HFFc6 (cell line): Measurements from ENCODE around the gene TOX3. TPM values are rescaled to one million over a fixed set of nuclear protein-coding genes. Genes with fewer than 3 reads are reported as not detected.

Source experiments
- DNase-seq: peaks from one replicate; pipeline ENCODE4 v3.0.0-alpha.2; 2018
- H3K27ac Mint-ChIP-seq: 2 replicates; pipeline ENCODE4 v1.8.0; 2020; ENCODE audit warnings: mild to moderate bottlenecking, mixed read lengths
- H3K27me3 Mint-ChIP-seq: 2 replicates; pipeline ENCODE4 v1.8.0; 2021; ENCODE audit warnings: mild to moderate bottlenecking, moderate library complexity, mixed read lengths; ENCODE audit not compliant: insufficient read depth
- H3K36me3 Mint-ChIP-seq: 2 replicates; pipeline ENCODE4 v1.8.0; 2021; ENCODE audit warnings: low read depth, mixed read lengths
- H3K4me1 Mint-ChIP-seq: 2 replicates; pipeline ENCODE4 v1.8.0; 2020; ENCODE audit warnings: low read depth, mixed read lengths
- H3K4me3 Mint-ChIP-seq: 2 replicates; pipeline ENCODE4 v1.8.0; 2020; ENCODE audit warnings: mild to moderate bottlenecking, moderate library complexity, mixed read lengths
- H3K9me3 Mint-ChIP-seq: 2 replicates; pipeline ENCODE4 v1.8.0; 2020; ENCODE audit warnings: mild to moderate bottlenecking, mixed read lengths
- total RNA-seq, 6 experiments: library from RNA; stranded (reverse); fragmentation: NEBNext Ultra II Directional; extraction: Animal tissue kit (Norgen Biotek cat#: 25700); gene quantifications; 2 replicates in 1 of 6; 3 replicates in 5 of 6; pipeline ENCODE4 v1.2.3, GENCODE V29; 2021
- TF ChIP-seq, protein P1 (sequence below): fragments of 200-600 bp; sonication (generic); IDR thresholded peaks from 2 replicates; pipeline ENCODE4 v1.5.0; 2021; ENCODE audit warnings: antibody characterized with exemption, mild to moderate bottlenecking

TOX3 gene
- total RNA-seq, 6 experiments from 2014 or later, result not detected

DNA sequence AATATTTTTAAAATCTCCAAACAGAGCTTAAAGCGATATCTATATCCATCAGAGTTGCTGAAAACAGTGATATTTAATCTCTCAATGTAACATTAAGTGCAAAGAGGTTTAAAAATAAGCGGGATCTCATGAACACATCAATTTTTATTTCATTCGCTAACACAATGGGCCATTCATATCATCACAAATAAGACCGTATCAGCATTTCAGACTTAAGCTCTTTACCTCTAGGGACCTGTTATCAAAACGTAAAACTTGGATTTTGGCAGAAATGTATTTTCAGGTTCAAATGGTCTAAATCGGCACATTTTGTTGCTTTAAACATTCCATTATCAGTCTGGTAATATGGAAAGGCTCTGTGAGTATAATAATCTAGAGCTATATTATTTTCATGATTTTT lies 77.9 kb downstream of the TOX3 start:
- DNase-seq, result no peak
- H3K4me3 Mint-ChIP-seq, result no peak overlapping the region
- no peak overlapping the region for H3K27ac Mint-ChIP-seq
- H3K36me3 Mint-ChIP-seq, result no peaks in the 10 kb centered on the region
- peaks cover 11% of the 10 kb centered on the region for H3K9me3 Mint-ChIP-seq
- H3K4me1 Mint-ChIP-seq, result no peaks in the 10 kb centered on the region
- TF ChIP-seq, protein P1, sequence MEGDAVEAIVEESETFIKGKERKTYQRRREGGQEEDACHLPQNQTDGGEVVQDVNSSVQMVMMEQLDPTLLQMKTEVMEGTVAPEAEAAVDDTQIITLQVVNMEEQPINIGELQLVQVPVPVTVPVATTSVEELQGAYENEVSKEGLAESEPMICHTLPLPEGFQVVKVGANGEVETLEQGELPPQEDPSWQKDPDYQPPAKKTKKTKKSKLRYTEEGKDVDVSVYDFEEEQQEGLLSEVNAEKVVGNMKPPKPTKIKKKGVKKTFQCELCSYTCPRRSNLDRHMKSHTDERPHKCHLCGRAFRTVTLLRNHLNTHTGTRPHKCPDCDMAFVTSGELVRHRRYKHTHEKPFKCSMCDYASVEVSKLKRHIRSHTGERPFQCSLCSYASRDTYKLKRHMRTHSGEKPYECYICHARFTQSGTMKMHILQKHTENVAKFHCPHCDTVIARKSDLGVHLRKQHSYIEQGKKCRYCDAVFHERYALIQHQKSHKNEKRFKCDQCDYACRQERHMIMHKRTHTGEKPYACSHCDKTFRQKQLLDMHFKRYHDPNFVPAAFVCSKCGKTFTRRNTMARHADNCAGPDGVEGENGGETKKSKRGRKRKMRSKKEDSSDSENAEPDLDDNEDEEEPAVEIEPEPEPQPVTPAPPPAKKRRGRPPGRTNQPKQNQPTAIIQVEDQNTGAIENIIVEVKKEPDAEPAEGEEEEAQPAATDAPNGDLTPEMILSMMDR, result no peak
- no peaks in the 10 kb centered on the region for H3K27me3 Mint-ChIP-seq

DNA sequence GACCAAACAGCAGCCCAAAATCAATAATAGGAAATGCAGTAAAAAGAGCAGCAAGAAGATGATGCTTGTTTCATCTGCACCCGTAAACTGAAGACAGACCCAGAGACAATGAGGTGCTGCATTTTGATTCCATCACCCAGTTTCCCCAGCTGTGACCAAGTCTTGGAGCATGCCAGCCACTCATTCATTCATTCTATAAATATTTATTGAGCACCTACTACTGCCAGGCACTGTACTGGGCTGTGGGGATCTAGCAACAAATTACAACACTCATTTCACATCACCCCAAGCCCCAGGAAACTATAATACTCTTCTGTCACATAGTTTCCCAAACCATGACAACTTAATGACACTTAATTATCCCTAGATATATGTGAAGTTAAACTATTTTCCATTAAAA lies 79.2 kb downstream of the TOX3 start:
- TF ChIP-seq, protein P1, result no peak
- H3K4me3 Mint-ChIP-seq, result no peak overlapping the region
- no peaks in the 10 kb centered on the region for H3K4me1 Mint-ChIP-seq
- no peak overlapping the region for H3K27ac Mint-ChIP-seq
- DNase-seq, result no peak
- peaks cover 16% of the 10 kb centered on the region for H3K9me3 Mint-ChIP-seq
- no peaks in the 10 kb centered on the region for H3K36me3 Mint-ChIP-seq
- no peaks in the 10 kb centered on the region for H3K27me3 Mint-ChIP-seq

DNA sequence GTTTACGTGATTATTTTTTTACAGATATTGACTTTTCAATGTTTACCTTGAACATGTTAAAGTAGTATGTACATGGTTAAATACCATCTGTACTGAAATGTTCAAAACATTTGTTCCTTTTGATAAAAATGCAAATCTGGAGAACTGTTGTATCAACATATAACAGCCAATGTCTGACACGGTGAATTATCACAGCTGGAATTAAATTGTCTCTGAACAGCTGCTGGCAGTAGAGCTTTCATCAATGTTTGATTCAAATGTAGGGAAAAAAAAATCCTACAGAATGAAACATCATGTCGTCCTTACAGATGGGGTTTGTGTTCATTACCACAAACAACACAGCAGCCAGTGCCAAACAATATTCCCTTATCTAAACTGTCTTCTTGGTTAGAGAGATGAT lies 79.9 kb downstream of the TOX3 start:
- TF ChIP-seq, protein P1, result no peak
- Mint-ChIP-seq H3K4me3 (no peak overlapping the region), H3K4me1 (no peaks in the 10 kb centered on the region), H3K27me3 (no peaks in the 10 kb centered on the region), H3K36me3 (no peaks in the 10 kb centered on the region), H3K9me3 (peaks cover 19% of the 10 kb centered on the region), H3K27ac (no peak overlapping the region)
- no peak for DNase-seq

DNA sequence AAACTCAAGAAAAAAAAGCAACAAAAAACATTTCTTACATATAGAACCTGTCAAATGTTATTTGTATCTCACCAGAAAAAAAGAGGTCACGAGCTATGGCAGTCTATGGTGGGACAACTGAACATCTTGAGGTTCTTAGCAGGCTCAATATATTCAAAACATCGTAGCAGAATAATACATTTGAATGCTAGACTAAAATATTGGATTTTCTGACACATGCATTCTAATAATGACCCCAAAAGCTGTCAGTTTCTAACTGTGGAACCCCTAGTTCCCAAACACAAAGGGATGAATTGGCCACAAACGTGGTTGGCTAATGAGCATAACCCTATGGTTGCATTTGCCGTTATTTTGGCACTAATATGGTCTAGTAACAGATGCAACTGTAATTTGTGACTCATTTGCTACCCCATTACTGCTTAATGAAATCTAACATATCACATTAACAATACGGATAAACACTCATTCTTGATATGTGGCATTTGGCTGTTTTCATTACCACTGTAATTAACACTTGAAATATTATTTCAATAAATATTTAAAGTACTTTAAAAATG lies 81.2 kb downstream of the TOX3 start:
- H3K36me3 Mint-ChIP-seq, result no peaks in the 10 kb centered on the region
- H3K27me3 Mint-ChIP-seq, result no peaks in the 10 kb centered on the region
- no peak overlapping the region for H3K27ac Mint-ChIP-seq
- TF ChIP-seq, protein P1, result no peak
- H3K4me3 Mint-ChIP-seq, result no peak overlapping the region
- peaks cover 19% of the 10 kb centered on the region for H3K9me3 Mint-ChIP-seq
- DNase-seq, result no peak
- H3K4me1 Mint-ChIP-seq, result no peaks in the 10 kb centered on the region

DNA sequence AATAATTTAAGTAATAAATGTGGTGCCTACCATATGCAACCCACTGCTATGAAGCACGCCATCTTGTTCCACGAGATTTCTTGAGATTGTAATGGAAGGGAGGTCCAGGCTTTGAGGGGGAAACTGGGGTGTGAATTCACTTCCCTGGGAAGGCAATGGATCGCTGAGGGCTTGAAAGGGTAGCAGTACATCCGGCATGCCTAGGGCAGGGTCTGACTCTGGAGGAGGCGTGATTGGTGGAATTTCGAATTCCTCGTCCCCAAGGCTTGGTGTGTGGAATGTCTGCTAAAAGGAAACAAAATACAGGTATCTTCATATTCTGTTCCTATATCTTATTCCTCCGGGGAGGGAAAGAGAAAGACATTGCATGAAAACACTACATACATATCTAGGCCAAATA lies 83.0 kb downstream of the TOX3 start:
- TF ChIP-seq, protein P1, result no peak
- no peaks in the 10 kb centered on the region for H3K36me3 Mint-ChIP-seq
- no peak for DNase-seq

DNA sequence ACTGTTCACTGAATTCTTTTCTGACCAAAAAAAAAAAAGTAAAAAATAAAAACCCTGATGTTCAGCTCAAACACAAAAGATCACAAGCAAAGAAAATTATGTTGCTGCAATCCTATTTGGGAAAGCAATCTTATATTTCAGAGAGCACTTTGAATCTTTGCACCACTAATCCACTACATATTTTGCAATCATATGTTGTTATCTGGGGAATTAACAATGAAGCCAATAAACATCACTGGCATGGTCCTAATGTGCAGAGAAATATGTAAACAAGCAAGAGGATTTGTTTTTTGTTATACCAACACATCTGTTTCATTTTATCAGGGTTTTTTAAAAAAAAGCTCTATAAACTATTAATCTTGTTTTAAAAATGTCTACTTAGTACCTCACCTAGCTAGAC lies 84.1 kb downstream of the TOX3 start:
- no peaks in the 10 kb centered on the region for H3K27me3 Mint-ChIP-seq
- H3K27ac Mint-ChIP-seq, result no peak overlapping the region
- no peaks in the 10 kb centered on the region for H3K4me1 Mint-ChIP-seq
- H3K9me3 Mint-ChIP-seq, result peaks cover 18% of the 10 kb centered on the region
- TF ChIP-seq, protein P1, result no peak
- H3K36me3 Mint-ChIP-seq, result no peaks in the 10 kb centered on the region
- DNase-seq, result no peak
- no peak overlapping the region for H3K4me3 Mint-ChIP-seq

More for the DNA sequence above, 83.0 kb downstream of the TOX3 start:
- H3K27ac Mint-ChIP-seq, result no peak overlapping the region
- no peaks in the 10 kb centered on the region for H3K4me1 Mint-ChIP-seq
- H3K27me3 Mint-ChIP-seq, result no peaks in the 10 kb centered on the region
- H3K9me3 Mint-ChIP-seq, result peaks cover 19% of the 10 kb centered on the region
- no peak overlapping the region for H3K4me3 Mint-ChIP-seq
